ENCODE data around the gene NPR2.
A peak's percentile ranks its signal among the peaks of the same experiment; 100 is the strongest.

NPR2 gene

DNA sequence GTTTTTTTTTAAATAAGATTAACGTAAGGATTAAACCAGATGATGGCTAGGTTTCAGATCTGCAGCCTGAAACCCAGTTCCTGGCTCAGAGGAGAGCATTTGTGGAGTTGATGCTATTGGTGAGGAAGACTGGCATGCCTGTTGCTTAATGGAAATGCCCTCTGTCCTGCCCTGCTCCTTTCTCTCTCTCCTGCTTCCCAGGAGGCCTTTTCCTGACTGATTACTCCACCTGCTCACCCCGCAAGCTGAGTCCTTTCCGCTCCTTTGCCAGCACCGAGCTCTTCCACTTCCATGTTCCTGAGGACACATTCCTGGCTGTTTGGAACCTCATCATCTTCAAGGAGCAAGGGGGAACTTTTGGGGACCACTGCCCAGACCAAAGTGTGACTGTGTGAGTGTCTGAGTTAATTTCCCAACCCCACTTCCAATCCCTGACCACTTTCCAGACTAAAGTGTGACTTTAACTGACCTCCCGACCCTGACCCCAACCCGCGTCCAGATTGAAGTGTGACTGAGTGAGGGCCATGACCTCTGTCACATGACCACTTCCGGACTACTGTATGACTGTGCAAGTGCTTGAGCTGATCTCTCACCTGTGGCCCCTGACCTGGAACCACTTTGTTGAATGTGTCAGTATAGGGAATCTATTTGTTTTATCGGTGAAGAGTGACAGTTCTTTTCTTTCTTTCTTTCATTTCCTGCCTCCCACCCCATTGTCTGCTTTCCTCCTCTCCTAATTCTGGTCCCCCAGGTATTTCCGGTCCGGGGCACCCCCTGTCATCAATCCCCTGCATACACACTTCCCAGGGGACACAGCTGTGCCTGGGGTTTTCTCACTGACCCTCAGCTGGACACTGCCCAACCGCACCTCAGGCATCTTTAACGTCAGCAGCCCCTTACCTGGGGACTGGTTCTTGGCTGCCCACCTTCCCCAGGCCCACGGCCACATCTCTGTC lies 43.1 kb downstream of the NPR2 start:
- no peak for DNase-seq

DNA sequence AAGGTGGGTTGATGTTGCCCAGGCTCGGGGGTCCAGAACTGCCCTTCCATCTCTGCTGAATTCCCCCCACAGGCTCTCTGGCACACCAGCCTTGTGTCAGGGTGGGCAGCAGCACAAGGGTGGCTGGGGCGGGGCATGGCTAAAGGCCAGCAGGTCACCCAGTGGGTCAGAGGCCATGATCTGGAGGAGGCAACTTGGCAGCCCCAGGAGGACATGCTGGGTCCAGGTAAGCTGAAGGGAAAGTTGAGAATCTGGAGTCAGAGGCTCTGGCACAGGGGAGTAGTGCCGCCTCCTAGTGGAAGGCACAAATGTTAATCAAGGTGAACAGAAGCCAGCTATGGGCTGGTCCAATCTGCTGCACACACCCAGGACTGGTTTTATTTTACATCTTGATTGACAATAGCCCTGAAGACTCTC lies 43.8 kb downstream of the NPR2 start:
- DNase-seq, result no peak

DNA sequence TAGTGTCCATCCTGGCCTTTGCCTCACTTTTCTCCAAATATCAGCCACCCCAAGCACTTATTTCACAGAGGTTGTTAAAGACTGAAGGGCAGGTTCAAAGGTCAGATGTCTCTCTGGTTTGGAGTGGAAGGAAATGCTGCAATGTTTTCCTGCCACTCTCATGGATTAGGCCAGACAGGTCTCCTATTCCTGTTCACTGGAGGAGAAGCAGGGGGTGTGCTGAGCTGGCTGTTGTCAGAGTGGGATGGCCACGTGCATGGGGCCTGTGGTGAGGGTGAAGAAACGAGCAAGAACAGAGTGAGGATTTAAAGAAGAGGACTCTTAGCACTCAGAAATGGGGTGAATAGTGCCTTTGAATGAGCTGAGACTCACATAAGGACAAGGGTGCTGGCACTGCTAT lies 44.4 kb downstream of the NPR2 start:
- no peak for DNase-seq

DNA sequence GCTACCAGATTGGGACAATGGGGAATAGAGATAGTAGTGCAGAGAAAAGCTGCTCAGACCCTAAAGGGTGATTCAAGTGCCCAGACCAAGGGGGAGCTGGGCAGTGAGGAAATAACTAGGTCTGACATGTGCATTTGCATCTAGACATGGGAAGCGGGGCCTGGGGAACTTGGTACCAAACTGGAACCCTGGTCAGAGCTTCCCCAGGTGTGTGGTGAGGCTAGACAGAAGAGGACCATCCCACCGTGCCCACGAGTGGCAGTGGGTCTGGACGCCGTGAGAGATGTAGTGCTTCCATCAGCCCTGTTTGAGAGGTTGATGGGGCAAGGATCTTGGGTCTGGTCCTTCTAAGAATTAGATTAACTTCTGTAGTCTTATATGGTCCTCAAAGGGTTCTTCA lies 45.2 kb downstream of the NPR2 start:
- no peak for DNase-seq

DNA sequence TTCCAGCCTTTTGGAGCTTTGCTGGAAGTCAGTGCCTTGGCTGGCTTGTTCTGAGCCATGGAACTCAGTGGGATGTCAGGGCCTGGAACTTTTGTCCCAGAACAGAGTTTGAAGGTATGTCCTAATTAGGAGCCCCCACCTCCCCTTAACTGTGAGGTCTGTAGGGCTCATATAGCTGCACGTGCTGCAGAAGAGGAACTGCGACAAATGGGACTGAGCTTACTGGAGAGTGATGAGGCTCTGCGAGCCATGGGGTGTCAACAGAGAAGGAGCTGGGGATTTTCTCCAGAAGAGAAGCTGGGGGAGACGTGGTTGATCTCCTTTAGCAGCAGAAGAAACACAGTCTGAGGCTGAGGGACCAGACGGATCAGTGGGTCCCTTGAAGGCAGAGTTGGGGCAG lies 48.5 kb downstream of the NPR2 start:
- no peak for DNase-seq

DNA sequence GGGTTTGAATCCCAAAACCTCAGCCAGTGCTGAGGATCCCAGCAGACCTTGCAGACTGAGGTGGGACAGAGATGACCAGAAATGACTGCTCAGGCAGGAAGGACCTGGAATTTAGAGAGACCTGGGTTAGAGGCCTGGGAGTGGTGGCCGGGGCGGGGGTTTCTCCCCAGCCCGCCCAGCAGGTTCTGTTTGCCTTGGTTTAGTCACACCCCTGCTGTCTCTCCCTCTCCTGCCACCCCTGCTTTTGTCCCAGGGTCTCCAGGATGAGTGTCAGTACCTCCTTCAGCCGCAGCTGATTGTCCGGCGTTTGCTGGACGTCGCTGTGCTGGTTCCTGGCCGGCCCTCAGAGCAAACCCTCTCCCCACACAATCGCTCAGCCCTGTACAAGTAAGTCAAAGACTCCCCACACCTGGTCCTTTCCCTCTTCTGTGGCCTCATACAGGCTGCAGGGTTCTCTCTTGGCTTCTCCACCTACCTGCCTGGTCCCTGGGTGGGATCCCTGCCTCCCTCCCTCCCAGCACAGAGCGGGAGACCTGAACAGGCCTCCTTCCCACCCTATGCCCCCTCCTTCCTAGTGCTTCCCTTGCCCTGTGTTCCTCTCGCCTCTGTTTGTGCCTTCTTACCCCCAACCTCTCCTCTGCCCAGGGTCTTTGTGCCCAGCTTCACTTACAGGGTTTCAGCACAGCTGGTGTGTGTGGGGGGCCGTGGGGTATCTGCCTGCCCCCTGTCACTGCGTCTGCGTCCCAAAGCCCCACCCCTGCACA lies 49.7 kb downstream of the NPR2 start:
- DNase-seq, result no peak

DNA sequence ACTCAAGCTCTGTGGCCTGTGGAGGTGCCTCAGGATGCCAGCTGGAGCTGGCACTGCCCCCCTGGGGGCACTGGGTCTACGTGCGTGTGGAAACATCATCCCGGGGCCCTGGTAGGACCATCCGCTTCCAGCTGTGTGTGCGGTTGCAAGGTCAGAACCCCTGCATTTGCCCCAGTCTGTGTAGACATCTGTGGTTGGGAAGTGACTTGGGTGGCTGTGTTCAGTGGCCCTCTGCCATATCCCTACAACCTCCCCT lies 50.2 kb downstream of the NPR2 start:
- no peak for DNase-seq

DNA sequence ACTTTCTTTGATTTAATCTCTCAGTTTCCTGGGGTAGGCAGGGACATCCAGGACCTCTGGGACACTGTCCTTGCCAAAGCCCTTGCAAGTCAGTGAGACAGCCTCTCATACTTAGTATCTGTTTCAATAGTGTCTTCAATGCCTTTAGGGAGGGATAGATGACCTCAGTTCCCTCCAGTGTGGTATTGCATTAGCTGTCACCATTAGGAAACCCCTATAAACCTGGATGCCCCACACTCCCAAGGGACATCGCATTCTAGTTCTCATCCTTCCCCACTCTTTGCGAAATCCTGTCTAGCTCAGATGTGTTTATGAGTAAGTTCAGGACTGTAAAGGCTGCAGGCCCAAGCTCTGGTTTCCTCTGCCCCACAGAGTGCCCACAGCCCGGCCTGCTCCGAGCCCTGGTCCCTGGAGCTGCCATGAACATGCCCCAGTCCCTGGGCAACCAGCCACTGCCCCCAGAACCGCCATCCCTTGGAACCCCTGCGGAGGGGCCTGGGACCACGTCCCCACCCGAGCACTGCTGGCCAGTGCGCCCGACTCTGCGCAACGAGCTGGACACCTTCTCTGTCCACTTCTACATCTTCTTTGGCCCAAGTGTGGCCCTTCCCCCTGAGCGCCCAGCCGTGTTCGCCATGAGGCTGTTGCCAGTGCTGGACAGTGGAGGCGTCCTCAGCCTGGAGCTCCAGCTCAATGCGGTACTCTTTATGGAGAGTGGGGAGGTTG lies 50.8 kb downstream of the NPR2 start:
- no peak for DNase-seq

DNA sequence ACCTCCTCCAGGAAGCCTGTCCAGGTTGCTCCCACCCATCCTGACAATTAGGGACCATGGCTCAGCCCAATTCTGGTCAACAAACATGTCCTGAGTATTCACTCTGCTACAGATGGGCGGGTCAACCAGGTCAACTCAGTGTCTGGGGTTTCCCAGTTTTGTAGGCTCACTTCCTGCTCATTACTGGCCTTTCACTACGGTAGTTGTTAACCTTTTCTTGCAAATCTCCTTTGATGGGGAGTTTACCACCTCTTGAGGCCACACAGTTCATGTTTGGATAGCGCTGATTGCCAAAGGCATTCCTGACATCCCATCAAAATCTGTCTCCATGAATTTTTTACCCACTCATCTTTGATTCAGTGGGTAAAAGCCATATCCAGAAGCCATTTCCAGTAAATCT lies 51.4 kb downstream of the NPR2 start:
- no peak for DNase-seq

DNA sequence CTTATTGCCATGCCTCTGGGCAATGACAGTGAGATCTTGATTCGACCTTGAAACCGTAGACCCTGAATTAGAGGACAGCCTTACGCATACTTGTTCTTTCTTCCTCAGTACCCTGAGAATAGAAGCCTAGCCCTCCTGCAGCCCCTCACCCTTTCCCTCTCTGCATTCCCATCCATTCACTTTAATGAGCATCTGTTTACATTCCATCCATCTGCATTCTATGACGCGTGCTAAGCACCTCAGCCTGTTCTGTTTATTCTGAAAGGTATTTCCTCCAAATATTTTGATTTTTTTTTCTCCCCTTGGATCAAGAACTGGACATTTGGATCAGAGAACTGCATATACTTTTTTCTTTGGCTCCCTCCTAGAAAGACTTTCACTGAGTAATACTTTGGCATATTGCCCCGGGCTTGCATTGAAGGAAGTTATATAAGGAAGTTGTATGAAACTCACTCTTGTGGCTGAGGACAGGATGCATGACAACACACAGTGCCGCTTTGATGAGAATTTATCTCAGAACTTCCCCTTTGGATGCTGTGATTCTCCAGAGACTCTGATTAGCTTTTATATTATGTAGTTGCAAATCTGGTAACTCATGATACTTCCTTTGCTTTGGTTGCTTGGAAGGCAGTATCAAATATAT lies 53.4 kb downstream of the NPR2 start:
- no peak for DNase-seq

DNA sequence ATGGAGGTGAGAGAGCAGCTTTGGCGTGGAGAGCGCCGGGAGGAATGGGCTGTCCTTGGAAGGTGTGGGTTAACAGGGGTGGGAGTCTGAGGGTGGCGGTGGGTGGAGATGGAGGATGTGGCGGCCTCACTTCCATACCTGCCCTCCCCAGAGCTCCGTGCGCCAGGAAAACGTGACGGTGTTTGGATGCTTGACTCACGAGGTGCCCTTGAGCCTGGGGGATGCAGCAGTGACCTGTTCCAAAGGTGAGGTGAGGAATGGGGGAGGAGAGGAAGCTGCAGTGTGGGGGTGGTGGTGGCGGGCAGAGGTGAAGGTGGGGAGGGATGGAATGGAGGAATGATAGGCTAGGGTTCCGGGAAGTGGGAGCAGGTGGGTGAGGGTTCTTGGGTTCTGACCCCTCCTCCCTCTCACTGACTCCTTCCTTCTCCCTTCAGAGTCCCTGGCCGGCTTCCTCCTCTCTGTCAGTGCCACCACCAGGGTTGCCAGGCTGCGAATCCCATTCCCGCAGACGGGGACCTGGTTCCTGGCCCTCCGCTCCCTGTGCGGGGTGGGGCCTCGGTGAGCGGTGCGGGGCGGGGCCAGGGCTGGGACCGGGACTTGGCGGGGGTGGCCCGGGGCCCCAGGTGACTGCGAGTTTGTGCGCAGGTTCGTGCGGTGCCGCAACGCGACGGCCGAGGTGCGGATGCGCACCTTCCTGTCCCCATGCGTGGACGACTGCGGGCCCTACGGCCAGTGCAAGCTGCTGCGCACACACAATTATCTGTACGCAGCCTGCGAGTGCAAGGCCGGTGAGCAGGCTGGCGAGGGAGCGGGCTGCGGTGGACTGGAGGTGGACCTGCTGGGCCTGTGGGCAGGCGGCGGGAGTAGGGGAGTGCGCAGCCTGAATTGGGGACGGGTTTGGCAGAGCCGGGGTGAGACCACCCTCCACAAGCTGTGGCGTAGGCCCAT lies 54.7 kb downstream of the NPR2 start:
- DNase-seq, result no peak

DNA sequence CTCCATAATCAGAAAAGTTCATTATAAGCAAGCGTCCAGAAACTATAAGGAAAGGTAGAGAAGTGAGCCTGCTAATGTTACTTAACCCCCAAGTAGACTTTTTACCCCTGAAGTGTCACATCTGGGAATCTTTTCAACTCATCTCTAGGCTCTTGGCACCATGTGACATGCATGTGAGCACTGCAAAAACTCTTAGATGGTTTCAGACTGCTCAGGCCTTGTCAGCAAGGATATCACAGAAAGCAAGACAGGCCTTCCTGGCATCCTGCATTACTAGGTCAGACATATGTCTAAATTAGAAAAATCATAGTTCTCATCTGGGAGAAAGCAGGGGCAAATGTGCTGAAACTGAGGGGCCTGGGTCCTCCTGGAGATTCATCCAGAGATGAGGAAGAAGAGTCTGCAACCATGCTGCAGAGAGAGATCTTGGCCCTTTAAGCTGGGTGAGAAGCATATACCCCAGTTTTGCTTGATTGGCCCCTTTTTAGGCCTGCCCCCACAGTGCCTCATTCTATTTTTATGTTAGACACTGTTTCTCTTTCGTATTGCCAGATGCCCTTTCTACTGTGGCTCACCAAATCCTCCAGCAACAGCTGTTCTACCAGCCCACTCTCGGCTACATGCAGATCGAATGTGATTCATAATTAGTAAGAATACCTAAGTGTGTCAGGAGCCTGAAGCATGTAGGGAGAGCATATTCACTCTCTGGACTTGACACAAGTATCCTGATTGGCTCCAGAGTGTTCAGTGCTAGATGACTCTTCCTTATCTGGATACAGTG lies 56.6 kb downstream of the NPR2 start:
- peak; percentile 51 to 82 for DNase-seq

DNA sequence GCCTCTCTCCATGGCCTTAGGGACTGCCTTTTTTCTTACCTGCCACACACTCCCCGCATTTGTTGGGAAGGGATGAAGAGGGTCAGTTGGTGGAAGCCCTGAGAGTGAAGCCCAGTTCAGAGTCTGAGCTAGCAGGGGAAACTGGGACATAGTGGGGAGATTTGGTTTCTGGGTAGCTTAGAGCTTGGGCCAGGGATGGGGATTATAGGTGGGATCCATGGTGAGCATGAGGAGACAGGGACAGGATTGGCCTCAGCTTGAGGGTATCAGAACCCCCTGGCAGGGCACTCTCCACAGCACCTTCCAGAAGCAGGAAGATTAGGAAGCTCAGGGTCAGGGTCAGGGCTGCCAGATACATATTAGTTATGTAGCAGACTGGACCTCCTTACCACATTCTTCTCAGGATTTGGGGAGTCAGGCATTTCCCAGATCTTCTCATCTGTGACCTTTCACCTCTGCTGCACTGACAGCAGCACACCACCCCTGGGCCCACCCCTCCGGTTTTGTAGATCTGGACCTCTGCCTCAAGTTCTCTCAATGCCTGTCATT lies 61.0 kb downstream of the NPR2 start:
- DNase-seq, result no peak

DNA sequence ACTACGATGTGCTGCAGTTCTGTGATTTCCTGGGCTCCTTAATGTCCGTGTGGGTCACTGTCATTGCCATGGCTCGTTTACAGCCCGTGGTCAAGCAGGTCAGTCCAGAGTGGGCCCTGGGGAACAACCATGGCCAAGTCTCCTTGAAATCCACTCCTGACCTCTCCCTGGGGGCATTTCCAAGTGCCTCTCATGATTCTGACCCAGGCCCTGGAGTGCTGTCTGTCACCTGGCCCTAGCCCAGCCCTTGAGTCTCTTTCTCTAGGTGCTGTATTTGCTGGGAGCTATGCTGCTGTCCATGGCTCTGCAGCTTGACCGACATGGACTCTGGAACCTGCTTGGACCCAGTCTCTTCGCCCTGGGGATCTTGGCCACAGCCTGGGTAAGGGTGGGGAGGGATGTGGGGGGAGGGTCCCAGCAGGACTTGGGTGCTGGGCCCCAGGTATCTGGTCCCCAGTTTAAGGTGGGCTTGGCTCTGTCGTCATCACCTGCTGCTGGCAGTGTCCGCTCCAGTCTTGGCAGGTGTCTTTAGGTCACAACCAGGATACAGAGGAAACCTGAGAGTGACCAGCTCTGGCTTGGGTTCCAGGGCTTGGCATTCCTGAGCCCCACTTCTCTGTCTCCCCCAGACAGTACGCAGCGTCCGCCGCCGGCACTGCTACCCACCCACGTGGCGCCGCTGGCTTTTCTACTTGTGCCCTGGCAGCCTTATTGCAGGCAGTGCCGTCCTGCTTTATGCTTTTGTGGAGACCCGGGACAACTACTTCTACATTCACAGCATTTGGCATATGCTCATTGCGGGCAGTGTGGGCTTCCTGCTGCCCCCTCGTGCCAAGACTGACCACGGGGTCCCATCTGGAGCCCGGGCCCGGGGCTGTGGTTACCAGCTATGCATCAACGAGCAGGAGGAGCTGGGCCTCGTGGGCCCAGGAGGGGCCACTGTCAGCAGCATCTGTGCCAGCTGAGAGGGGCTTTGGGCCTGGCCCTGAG lies 61.8 kb downstream of the NPR2 start:
- no peak for DNase-seq

DNA sequence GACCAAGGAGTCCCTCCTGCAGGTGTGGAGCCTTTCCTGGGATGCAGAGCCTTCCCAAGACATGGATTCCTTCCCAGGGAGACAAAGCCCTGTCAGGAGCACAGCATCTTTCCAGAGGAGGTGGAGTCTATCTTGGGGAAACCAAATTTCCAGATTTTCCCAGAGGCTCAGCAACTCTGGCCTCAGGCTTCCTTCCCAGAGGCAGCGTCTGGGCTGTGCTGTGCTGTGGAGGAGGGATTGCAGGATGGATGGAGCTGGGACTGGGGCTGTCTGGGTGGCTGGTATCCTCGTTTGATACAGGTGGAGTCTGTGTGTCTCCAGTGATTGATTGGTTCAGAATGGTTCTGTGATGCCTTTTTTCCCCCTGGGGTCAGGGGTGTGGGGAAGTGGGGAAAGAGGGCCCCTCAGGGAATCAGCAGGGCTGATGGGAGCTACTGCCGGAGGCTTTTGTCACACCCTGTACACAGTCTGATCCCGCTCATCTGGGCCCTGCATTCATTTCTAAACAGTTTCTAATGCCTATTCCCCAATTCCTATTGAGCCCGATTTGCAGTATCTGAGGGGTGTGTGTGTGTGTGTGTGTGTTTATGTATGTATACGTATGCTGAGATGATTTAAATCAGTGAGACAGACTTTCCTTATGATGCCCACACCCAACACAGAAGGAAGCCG lies 62.8 kb downstream of the NPR2 start:
- no peak for DNase-seq

DNA sequence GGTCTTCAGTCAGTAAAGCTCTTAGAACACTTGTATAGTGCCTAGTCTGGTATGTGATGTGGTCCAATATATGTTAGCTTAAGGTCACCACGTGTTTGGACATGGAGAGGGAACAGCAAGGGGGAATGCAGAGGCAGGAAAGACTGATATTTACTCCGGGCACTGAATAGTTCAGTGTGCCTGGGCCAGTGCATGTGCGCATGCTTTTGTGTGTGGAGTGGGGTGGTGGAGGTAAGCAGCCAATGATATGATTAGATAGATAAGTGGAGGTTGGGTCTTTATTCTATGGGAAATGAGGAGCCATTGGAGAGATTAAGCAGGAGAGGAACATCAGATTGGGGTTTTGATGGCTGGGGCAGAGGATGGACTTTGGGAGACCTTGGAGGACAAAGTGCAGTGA lies 64.8 kb downstream of the NPR2 start:
- DNase-seq, result no peak

DNA sequence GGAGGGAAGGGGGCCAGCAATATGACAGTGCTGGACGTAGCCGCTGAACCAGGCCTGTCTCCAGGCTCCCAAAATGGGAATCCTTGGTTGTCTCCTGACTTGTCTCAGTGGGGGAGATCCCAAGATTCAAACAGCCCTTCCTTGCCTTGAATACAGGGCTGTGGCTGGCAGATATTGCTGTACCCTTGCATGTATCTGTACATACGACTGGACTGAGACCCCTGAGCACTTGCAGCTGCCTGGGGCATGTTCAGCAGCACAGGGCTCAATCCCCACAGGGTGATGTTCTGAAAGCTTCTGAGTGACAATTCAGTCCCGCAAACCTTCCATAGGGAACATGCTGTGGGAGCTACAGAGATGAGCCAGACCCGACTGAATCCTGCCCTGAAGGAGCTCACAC lies 65.5 kb downstream of the NPR2 start:
- no peak for DNase-seq

DNA sequence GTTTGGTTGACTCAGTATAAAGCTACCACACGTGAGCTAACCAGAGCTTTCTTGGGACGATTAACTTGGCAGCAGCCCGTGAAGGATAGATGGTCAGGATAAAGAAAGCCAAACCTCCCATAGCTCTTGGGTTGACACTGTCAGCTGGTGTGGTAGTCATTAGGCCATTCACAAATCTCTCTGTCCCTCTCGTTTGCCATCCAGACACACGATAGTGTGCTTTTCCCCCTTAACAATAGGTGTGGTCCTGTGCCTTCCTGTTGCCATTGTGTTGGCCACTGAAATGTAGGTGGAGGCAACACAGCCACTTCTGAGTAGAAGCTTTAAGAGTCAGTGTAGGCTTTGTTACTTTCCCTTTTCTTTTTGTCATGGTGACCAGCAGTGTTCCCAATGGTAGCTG lies 67.1 kb downstream of the NPR2 start:
- DNase-seq, result no peak
